ENCODE results near the gene ATXN1. TPM values are rescaled to one million over a fixed set of nuclear protein-coding genes. Genes with fewer than 3 reads are reported as not detected.
A peak's percentile ranks its signal among the peaks of the same experiment; 100 is the strongest.

The ATXN1 gene
- total RNA-seq, 2 experiments from 2014 or later, result 83.1 to 89.4 TPM

- Mint-ChIP-seq H3K4me3 (no peak overlapping the region), H3K36me3 (ENCODE audit: low read depth) (peaks cover 54% of the 10 kb centered on the region), H3K27ac (no peak overlapping the region), H3K4me1 (peaks cover 55% of the 10 kb centered on the region), H3K9me3 (no peaks in the 10 kb centered on the region), H3K27me3 (no peaks in the 10 kb centered on the region)
- DNase-seq, result no peak
- CTCF ChIA-PET, result interaction anchor here (0.7 to 2.8 kb wide), 6 partner anchors 14 to 252 kb away, joined by 3 to 17 read pairs (median 6); partner anchors contain the start of gene ATXN1
- POLR2A ChIA-PET, result interaction anchor here (0.8 to 1.3 kb wide), 3 partner anchors 195 to 244 kb away, joined by 3 to 5 read pairs (median 4); partner anchors contain the start of gene ATXN1
These were observed 243.0 kb downstream of the ATXN1 start for GRCh38 chr6:16518265-16518664.

- Mint-ChIP-seq H3K4me3 (no peak overlapping the region), H3K27ac (peak overlapping the region; percentile 24), H3K9me3 (no peaks in the 10 kb centered on the region), H3K36me3 (ENCODE audit: low read depth) (peaks cover 42% of the 10 kb centered on the region), H3K4me1 (peaks cover 78% of the 10 kb centered on the region), H3K27me3 (no peaks in the 10 kb centered on the region)
- DNase-seq, result peak; percentile 41
- POLR2A ChIA-PET, result interaction anchor here (0.9 to 4.8 kb wide), 13 partner anchors 26 to 257 kb away, joined by 3 to 45 read pairs (median 4); partner anchors contain the start of gene ATXN1
- CTCF ChIA-PET, result interaction anchor here (0.7 to 4.5 kb wide), 30 partner anchors 10 to 257 kb away, joined by 3 to 86 read pairs (median 4); partner anchors contain the start of gene ATXN1
These were observed 247.0 kb downstream of the ATXN1 start for GRCh38 chr6:16514249-16514648.

- peak overlapping the region; percentile 84 for H3K27ac Mint-ChIP-seq
- H3K4me1 Mint-ChIP-seq, result peaks cover 66% of the 10 kb centered on the region
- H3K4me3 Mint-ChIP-seq, result no peak overlapping the region
- H3K27me3 Mint-ChIP-seq, result no peaks in the 10 kb centered on the region
- ChIA-PET POLR2A (interaction anchor here (0.9 to 4.8 kb wide), 18 partner anchors 9 to 250 kb away, joined by 3 to 45 read pairs (median 6); partner anchors contain the start of gene ATXN1), CTCF (interaction anchor here (0.7 to 4.5 kb wide), 33 partner anchors 10 to 574 kb away, joined by 3 to 86 read pairs (median 7); partner anchors contain the start of gene ATXN1)
- peaks cover 33% of the 10 kb centered on the region for H3K36me3 Mint-ChIP-seq (ENCODE audit: low read depth)
- no peak for DNase-seq
- H3K9me3 Mint-ChIP-seq, result no peaks in the 10 kb centered on the region
These were observed 248.5 kb downstream of the ATXN1 start for GRCh38 chr6:16512544-16513290.

GRCh38 chr6:16511723-16512489 is 249.4 kb downstream of the ATXN1 start:
- H3K27ac Mint-ChIP-seq, result peak overlapping the region; percentile 84
- no peak overlapping the region for H3K4me3 Mint-ChIP-seq
- POLR2A ChIA-PET, result interaction anchor here (0.9 to 4.8 kb wide), 20 partner anchors 8 to 264 kb away, joined by 3 to 45 read pairs (median 5); partner anchors contain the start of gene ATXN1
- peak; percentile 47 for DNase-seq
- peaks cover 60% of the 10 kb centered on the region for H3K4me1 Mint-ChIP-seq
- CTCF ChIA-PET, result interaction anchor here (0.6 to 4.5 kb wide), 40 partner anchors 9 to 574 kb away, joined by 3 to 86 read pairs (median 5); partner anchors contain the start of gene ATXN1
- H3K36me3 Mint-ChIP-seq (ENCODE audit: low read depth), result peaks cover 30% of the 10 kb centered on the region
- H3K27me3 Mint-ChIP-seq, result no peaks in the 10 kb centered on the region
- H3K9me3 Mint-ChIP-seq, result no peaks in the 10 kb centered on the region

DNA sequence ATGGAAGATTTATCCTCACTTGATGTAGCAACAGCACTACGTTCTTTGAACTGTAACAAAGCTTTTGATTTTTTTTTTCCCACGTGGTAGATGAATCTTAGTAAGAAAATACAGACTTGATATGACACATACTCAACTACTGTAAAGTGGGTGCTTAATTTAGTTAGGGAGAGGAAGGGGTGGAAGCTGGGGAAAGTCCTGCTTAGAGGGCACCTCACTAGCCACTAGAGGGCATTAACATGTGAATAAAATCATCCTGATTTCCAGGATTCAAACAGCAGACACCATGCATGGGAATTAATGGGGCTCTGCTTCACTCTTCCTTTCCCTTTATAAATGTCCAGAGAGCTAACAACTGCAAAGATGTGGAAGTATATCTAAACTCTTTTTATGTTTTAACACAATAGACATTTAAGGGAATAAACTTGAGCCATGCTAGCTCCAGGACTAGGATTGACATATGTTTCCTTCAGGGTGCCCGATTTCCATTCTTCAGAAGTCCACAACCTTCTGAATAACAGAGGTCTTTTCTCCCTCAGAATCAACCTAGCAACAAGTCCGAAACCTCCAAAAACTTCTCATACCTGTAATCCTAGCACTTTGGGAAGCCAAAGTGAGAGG is 250.1 kb downstream of the ATXN1 start:
- ChIA-PET CTCF (interaction anchor here (0.6 to 4.5 kb wide), 42 partner anchors 8 to 575 kb away, joined by 3 to 86 read pairs (median 4); partner anchors contain the start of gene ATXN1), POLR2A (interaction anchor here (0.7 to 4.8 kb wide), 16 partner anchors 23 to 265 kb away, joined by 3 to 45 read pairs (median 4); partner anchors contain the start of gene ATXN1)
- DNase-seq, result no peak
- H3K27me3 Mint-ChIP-seq, result no peaks in the 10 kb centered on the region
- no peak overlapping the region for H3K4me3 Mint-ChIP-seq
- peaks cover 28% of the 10 kb centered on the region for H3K36me3 Mint-ChIP-seq (ENCODE audit: low read depth)
- no peaks in the 10 kb centered on the region for H3K9me3 Mint-ChIP-seq
- peak overlapping the region; percentile 84 for H3K27ac Mint-ChIP-seq
- H3K4me1 Mint-ChIP-seq, result peaks cover 61% of the 10 kb centered on the region

- Mint-ChIP-seq H3K4me3 (no peak overlapping the region), H3K27me3 (no peaks in the 10 kb centered on the region), H3K27ac (no peak overlapping the region), H3K9me3 (no peaks in the 10 kb centered on the region), H3K36me3 (ENCODE audit: low read depth) (peaks cover 28% of the 10 kb centered on the region), H3K4me1 (peaks cover 63% of the 10 kb centered on the region)
- DNase-seq, result no peak
- POLR2A ChIA-PET, result interaction anchor here (0.7 to 4.8 kb wide), 7 partner anchors 22 to 258 kb away, joined by 3 to 45 read pairs (median 3); partner anchors contain the start of gene ATXN1
- CTCF ChIA-PET, result interaction anchor here (0.6 to 4.5 kb wide), 27 partner anchors 10 to 261 kb away, joined by 3 to 86 read pairs (median 5); partner anchors contain the start of gene ATXN1
These were observed 251.0 kb downstream of the ATXN1 start for GRCh38 chr6:16510245-16510644.

GRCh38 chr6:16508959-16509358 is 252.3 kb downstream of the ATXN1 start:
- peaks cover 65% of the 10 kb centered on the region for H3K4me1 Mint-ChIP-seq
- H3K27me3 Mint-ChIP-seq, result no peaks in the 10 kb centered on the region
- H3K9me3 Mint-ChIP-seq, result no peaks in the 10 kb centered on the region
- H3K4me3 Mint-ChIP-seq, result no peak overlapping the region
- peaks cover 22% of the 10 kb centered on the region for H3K36me3 Mint-ChIP-seq (ENCODE audit: low read depth)
- POLR2A ChIA-PET, result interaction anchor here (0.6 kb wide), 1 partner anchor 173 kb away, joined by 3 read pairs; no protein-coding TSS in a partner anchor
- no peak for DNase-seq
- CTCF ChIA-PET, result no interaction called here
- no peak overlapping the region for H3K27ac Mint-ChIP-seq

DNA sequence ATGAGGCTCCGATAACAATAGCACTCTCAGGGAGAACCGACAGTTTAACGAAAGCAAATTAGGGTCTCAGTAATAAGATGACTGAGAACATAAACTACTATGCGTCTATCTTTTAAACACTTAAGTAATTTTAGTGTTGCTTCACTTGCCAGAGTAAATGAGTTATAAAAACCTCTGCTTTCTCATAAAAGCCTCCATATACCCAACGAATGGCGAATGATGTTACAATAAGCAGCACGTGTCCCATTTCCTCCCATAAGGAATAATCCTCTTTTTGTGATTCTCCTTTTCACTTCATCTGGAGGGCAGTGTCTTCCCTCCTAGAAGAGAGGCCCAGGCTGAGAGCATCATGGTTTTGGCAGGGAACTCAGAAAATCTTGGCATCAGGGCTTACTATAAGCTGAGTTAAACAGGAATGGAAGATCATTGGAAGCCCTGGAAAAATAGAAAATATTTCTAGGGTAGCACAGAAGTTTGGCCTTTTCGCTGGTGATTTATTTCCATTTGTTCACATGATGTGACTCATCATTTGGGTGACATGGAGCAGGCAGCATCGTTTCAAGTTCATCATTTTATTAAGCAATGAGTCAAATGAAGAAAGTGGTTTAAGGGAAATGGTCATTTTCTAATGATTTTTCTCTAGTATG is 255.4 kb downstream of the ATXN1 start:
- CTCF ChIA-PET, result interaction anchor here (1.6 to 2.8 kb wide), 4 partner anchors 8 to 173 kb away, joined by 3 to 13 read pairs (median 8); no protein-coding TSS in a partner anchor
- no peaks in the 10 kb centered on the region for H3K27me3 Mint-ChIP-seq
- no peak for DNase-seq
- no peak overlapping the region for H3K4me3 Mint-ChIP-seq
- H3K27ac Mint-ChIP-seq, result no peak overlapping the region
- peaks cover 5% of the 10 kb centered on the region for H3K9me3 Mint-ChIP-seq
- POLR2A ChIA-PET, result interaction anchor here (2.3 kb wide), 1 partner anchor 24 kb away, joined by 7 read pairs; no protein-coding TSS in a partner anchor
- peaks cover 44% of the 10 kb centered on the region for H3K4me1 Mint-ChIP-seq
- H3K36me3 Mint-ChIP-seq (ENCODE audit: low read depth), result peaks cover 32% of the 10 kb centered on the region

DNA sequence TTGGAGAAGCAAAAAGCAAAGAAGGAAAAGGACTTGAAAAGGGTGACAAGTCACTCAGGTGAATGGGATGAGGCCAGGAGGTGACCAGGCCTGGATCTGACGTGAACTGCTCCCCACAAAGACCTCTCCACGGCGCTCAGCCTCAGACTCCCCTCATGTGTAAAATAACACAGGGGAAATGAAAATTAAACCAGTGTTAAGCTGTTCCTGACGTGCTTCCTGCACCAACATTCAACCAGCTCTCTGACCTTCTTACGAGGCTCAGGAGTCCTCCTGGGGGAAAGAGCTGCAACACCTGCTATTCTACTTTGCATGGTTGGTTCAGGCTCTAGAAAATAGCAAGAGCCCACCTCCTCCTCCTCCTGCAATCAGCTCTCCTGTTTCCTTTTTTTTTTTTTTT is 256.7 kb downstream of the ATXN1 start:
- Mint-ChIP-seq H3K36me3 (ENCODE audit: low read depth) (peaks cover 34% of the 10 kb centered on the region), H3K4me3 (no peak overlapping the region), H3K27me3 (no peaks in the 10 kb centered on the region), H3K27ac (no peak overlapping the region), H3K9me3 (peaks cover 5% of the 10 kb centered on the region), H3K4me1 (peaks cover 37% of the 10 kb centered on the region)
- ChIA-PET CTCF (interaction anchor here (0.6 to 3.3 kb wide), 10 partner anchors 7 to 188 kb away, joined by 3 to 13 read pairs (median 4); no protein-coding TSS in a partner anchor), POLR2A (interaction anchor here (0.9 to 2.3 kb wide), 5 partner anchors 23 to 257 kb away, joined by 3 to 7 read pairs (median 3); partner anchors contain the start of gene ATXN1)
- no peak for DNase-seq

DNA sequence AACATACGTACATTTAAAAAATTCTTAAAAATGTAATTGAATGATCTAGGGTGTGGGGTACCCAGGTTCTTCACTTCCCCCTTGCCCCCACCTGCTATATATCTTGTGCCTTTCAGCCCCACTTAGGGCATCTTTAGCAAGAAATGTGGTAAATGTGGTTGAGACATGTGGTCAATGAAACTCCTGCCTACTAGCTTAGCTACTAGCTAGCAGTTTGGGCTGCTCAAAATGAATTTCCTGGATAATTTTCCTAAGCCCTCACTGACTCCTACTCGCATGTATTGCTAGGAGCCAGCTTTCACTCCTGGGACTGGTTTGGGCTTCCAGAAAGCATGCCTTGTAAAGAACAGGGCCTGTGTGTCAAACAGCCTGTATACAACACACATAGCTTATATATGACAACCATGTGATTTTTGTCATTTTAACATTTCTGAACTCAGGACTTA is 257.3 kb downstream of the ATXN1 start:
- POLR2A ChIA-PET, result interaction anchor here (0.8 to 2.3 kb wide), 8 partner anchors 8 to 258 kb away, joined by 3 to 7 read pairs (median 3); partner anchors contain the start of gene ATXN1

GRCh38 chr6:16503241-16503775 is 258.0 kb downstream of the ATXN1 start:
- peaks cover 11% of the 10 kb centered on the region for H3K9me3 Mint-ChIP-seq
- DNase-seq, result no peak
- peaks cover 40% of the 10 kb centered on the region for H3K36me3 Mint-ChIP-seq (ENCODE audit: low read depth)
- H3K4me3 Mint-ChIP-seq, result no peak overlapping the region
- ChIA-PET POLR2A (interaction anchor here (0.8 to 2.3 kb wide), 7 partner anchors 9 to 258 kb away, joined by 3 to 7 read pairs (median 3); partner anchors contain the start of gene ATXN1), CTCF (interaction anchor here (0.8 to 3.3 kb wide), 5 partner anchors 9 to 171 kb away, joined by 3 to 13 read pairs (median 11); no protein-coding TSS in a partner anchor)
- H3K27me3 Mint-ChIP-seq, result no peaks in the 10 kb centered on the region
- H3K4me1 Mint-ChIP-seq, result peaks cover 38% of the 10 kb centered on the region
- no peak overlapping the region for H3K27ac Mint-ChIP-seq

More for the DNA sequence above, 257.3 kb downstream of the ATXN1 start:
- Mint-ChIP-seq H3K36me3 (ENCODE audit: low read depth) (peaks cover 36% of the 10 kb centered on the region), H3K4me1 (peaks cover 37% of the 10 kb centered on the region), H3K9me3 (peaks cover 11% of the 10 kb centered on the region), H3K27me3 (no peaks in the 10 kb centered on the region), H3K27ac (no peak overlapping the region), H3K4me3 (no peak overlapping the region)
- no peak for DNase-seq
- CTCF ChIA-PET, result interaction anchor here (0.6 to 3.3 kb wide), 10 partner anchors 8 to 188 kb away, joined by 3 to 13 read pairs (median 4); no protein-coding TSS in a partner anchor
